GM18505 (cell line): ENCODE results near the gene TTC12.

Experiments used
- ATAC-seq: cut with Tn5 transposase; IDR thresholded peaks from one replicate; pipeline ENCODE4 v1.9.1; 2021; ENCODE audit not compliant: unreplicated experiment
- POLR2A ChIP-seq: IDR thresholded peaks from 4 replicates; pipeline ENCODE4 v1.6.1; 2011; ENCODE audit warnings: borderline replicate concordance; ENCODE audit not compliant: insufficient read depth, insufficient read length; ENCODE audit errors: extremely low read depth

Gene TTC12

GRCh38 chr11:113322158-113322557 is 7.8 kb downstream of the TTC12 start:
- no peak for ATAC-seq
- TF ChIP-seq POLR2A, result no peak

- no peak for TF ChIP-seq POLR2A
- ATAC-seq, result no peak
These were observed 9.9 kb downstream of the TTC12 start for GRCh38 chr11:113324250-113324649.

GRCh38 chr11:113329725-113330124 is 15.3 kb downstream of the TTC12 start:
- TF ChIP-seq POLR2A, result no peak
- ATAC-seq, result no peak

GRCh38 chr11:113331441-113331840 is 17.1 kb downstream of the TTC12 start:
- no peak for TF ChIP-seq POLR2A
- ATAC-seq, result no peak

GRCh38 chr11:113332023-113332422 is 17.6 kb downstream of the TTC12 start:
- no peak for ATAC-seq
- TF ChIP-seq POLR2A, result no peak

GRCh38 chr11:113332638-113333329 is 18.4 kb downstream of the TTC12 start:
- no peak for TF ChIP-seq POLR2A
- no peak for ATAC-seq

DNA sequence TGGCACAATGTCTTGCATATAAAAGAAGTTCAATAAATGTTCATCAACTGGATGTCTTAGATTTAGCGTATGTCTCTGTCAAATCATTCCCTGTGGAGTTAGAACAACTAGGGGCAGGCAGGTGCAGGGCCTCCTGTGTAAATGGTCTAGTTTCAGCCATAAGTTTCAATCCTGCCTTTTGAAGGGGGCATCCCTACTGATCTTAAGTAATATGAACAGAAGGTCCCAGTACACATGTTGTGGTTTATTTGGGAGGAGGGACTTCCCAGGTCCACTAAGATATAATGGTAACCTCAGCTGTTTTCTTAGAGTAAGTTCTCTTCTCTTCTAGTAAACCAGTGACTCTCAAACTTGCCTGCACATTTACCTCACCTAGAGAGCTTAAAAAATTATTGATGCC is 19.8 kb downstream of the TTC12 start:
- no peak for ATAC-seq
- TF ChIP-seq POLR2A, result no peak

GRCh38 chr11:113338730-113339129 is 24.3 kb downstream of the TTC12 start:
- TF ChIP-seq POLR2A, result no peak
- ATAC-seq, result no peak

- no peak for ATAC-seq
- TF ChIP-seq POLR2A, result no peak
These were observed 25.7 kb downstream of the TTC12 start for GRCh38 chr11:113339929-113340589.

GRCh38 chr11:113341388-113342165 is 27.2 kb downstream of the TTC12 start:
- no peak for TF ChIP-seq POLR2A
- ATAC-seq, result no peak

DNA sequence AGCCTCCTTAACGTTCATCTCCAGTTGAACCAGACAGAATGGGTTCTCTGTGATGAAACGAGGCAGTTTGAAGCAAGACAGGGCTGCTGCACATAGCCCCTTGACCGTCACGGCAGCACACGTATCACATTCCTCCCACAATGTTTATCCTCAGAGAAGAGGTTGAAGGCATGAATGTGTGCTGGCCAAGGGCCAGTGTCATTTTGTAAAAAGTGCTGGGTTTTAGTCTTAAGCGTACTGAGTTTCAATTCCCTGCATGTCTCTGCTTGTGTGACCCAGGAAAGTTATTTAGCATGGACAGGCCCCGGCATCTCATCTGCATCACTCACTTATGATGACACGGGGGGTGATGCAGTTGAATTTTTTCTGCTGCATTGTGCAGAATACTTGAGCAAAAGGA is 31.6 kb downstream of the TTC12 start:
- TF ChIP-seq POLR2A, result no peak
- no peak for ATAC-seq

DNA sequence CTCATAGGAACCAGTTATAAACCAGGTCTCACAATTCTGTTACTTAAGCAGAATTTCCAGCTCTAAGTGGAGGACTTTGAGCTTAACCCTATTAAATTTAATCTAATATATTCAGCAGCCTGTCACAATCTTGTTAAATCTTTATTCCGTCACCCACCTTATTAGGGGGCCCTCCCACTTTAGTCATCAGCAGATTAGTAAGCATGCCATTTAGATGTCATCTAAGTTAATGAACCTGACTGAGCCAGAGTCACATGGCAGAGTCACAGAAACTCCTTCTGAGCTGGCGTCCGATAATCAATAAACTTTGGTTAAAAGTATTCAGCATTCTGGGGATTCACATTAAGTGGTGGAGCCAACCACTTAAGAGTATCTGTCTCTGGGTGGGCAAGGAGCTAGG is 35.1 kb downstream of the TTC12 start:
- TF ChIP-seq POLR2A, result no peak
- no peak for ATAC-seq

DNA sequence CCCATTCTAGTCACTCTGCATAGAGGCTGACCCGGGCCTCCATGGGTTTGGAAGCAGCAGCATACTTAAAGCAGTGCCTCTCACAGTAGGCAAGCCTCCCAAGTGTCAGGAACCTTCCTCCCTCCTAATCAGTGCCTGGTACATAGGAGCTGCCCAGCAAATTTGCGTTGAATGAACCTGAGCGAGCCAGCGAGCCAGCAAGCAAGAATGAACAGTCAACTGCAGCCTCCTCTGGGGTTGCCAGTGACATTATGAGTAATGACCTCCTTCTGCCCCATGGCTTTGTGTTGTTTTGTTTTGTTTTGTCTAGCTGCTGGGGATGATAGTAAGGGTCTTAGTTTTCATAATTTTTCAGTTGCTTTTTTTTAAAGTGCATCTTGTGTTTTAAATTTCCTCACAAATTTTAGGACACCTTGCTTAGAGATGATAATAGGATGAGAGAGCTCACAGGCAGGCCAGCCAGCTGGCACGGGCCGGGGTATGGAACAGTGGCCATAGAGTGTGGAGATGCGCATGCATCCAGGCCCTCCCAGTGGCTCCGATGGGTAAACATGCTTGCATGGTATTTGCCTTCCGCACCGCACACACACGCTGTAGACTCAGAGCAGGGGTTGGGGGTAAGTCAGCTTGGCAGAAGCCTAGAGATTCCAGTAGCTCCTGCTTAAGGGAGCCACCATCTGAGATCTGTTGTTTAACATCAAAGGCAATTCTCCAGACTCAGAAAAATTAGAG is 36.1 kb downstream of the TTC12 start:
- ATAC-seq, result no peak
- TF ChIP-seq POLR2A, result no peak
